ENCODE results near the gene RELCH.
"Not testable (repeated sequence)": the region's sequence is repeated elsewhere in the genome, so short reads cannot be mapped to it uniquely, and the experiment has no call there.

The RELCH gene

GRCh38 chr18:62186774-62187542 lies at the start of gene RELCH, which contains the start of gene PIGN:
RELCH (plus strand) TSS chr18:62187255; CDS start chr18:62187506, 251 bp downstream.
PIGN (minus strand) TSS chr18:62187056; CDS start chr18:62161353, 25,703 bp downstream.
- peaks cover 67% of the 10 kb centered on the region for H3K4me1 Mint-ChIP-seq (ENCODE audit: low read depth)
- H3K27me3 Mint-ChIP-seq: no peaks in the 10 kb centered on the region
- peaks cover 9% of the 10 kb centered on the region for H3K36me3 Mint-ChIP-seq
- no peaks in the 10 kb centered on the region for H3K9me3 Mint-ChIP-seq (ENCODE audit: low read depth)
- H3K4me3 Mint-ChIP-seq: peak within 1 kb of the TSS; percentile 100
- peak within 1 kb of the TSS; percentile 96 for H3K27ac Mint-ChIP-seq

GRCh38 chr18:62138461-62139235 lies 48.4 kb upstream of the RELCH start:
- H3K9me3 Mint-ChIP-seq (ENCODE audit: low read depth): no peaks in the 10 kb centered on the region
- no peaks in the 10 kb centered on the region for H3K4me1 Mint-ChIP-seq (ENCODE audit: low read depth)
- no peak overlapping the region for H3K27ac Mint-ChIP-seq
- H3K4me3 Mint-ChIP-seq: no peak overlapping the region
- peaks cover 3% of the 10 kb centered on the region for H3K36me3 Mint-ChIP-seq
- H3K27me3 Mint-ChIP-seq: no peaks in the 10 kb centered on the region

DNA sequence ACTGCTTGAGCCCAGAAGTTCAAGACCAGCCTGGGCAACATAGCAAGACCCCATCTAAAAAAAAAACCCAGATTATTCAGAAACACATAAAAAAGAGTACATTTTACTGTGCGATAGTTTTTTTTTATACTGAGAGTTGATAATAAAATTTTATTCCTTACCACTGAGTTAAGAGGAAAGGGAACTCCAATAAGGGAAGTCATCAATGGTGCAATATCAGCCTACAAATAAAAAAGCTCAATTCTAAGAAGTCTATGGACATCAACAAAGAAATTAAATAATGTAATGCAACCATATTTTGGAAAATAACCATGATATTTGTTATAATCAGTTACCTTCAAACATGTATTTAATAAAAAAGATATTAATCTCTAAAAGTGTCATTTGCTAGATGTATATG lies 46.8 kb upstream of the RELCH start:
- no peaks in the 10 kb centered on the region for H3K9me3 Mint-ChIP-seq (ENCODE audit: low read depth)
- no peak overlapping the region for H3K27ac Mint-ChIP-seq
- H3K36me3 Mint-ChIP-seq: peaks cover 6% of the 10 kb centered on the region
- H3K4me3 Mint-ChIP-seq: no peak overlapping the region
- H3K27me3 Mint-ChIP-seq: no peaks in the 10 kb centered on the region
- H3K4me1 Mint-ChIP-seq (ENCODE audit: low read depth): no peaks in the 10 kb centered on the region

GRCh38 chr18:62144338-62144737 lies 42.7 kb upstream of the RELCH start:
- Mint-ChIP-seq H3K4me1 (ENCODE audit: low read depth) (no peaks in the 10 kb centered on the region), H3K27ac (no peak overlapping the region), H3K36me3 (peaks cover 3% of the 10 kb centered on the region), H3K4me3 (no peak overlapping the region), H3K27me3 (no peaks in the 10 kb centered on the region), H3K9me3 (ENCODE audit: low read depth) (no peaks in the 10 kb centered on the region)

DNA sequence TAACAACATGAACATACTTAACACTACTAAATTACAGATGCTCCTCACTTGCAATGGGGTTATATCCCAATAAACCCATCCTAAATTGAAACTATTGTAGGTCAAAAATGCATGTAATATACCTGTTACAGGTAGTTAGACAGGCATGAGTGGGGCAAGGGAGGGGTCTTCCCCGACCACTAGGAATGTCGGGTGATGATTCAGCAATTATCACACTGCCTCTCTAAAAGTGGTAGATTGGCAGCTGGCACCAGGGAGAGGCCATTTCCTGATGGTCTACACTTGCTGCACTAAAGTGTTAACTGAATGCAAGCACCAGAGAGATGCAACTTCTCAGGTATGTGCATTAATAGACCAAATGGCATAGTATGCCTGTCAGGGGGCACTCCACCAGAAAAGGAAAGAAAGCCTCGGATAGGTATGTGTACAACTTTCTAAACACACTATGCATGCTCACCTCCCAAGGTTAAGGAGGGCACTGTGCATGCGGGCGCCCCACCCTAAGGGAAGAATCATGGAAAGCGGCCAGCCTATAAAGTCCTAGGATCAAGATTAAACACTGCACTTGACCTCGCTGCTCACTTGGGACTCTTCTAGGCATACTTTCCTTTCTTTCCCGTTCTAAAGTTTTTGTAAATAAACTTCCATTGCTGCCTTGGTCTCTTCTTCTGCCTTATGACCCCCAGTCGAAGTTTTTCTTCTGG lies 35.8 kb upstream of the RELCH start:
- Mint-ChIP-seq H3K27ac (no peak overlapping the region), H3K9me3 (ENCODE audit: low read depth) (no peaks in the 10 kb centered on the region), H3K4me3 (no peak overlapping the region), H3K4me1 (ENCODE audit: low read depth) (no peaks in the 10 kb centered on the region), H3K27me3 (no peaks in the 10 kb centered on the region), H3K36me3 (peaks cover 14% of the 10 kb centered on the region)

DNA sequence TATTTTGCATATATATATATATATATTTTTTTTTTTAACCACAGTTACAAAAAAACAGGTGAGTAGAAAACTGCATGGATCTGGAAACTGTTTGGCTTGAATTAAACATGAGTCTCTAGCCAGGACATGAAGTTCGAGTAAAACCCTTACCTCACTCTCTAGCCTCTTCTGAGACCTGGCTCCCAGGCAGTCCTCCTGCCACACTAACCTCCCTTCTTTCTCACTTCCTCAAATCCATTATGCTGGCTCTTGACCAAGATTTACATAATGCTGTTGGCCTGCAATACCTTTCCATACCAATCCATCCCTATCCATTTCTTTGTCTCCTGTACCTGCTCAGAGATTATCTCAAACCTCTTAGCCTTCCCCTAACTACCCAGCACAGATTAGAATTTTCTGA lies 34.2 kb upstream of the RELCH start:
- Mint-ChIP-seq H3K9me3 (ENCODE audit: low read depth) (no peaks in the 10 kb centered on the region), H3K4me3 (no peak overlapping the region), H3K27me3 (no peaks in the 10 kb centered on the region), H3K27ac (no peak overlapping the region), H3K4me1 (ENCODE audit: low read depth) (no peaks in the 10 kb centered on the region), H3K36me3 (peaks cover 22% of the 10 kb centered on the region)

GRCh38 chr18:62157843-62158242 lies 29.2 kb upstream of the RELCH start:
- Mint-ChIP-seq H3K27ac (no peak overlapping the region), H3K4me1 (ENCODE audit: low read depth) (no peaks in the 10 kb centered on the region), H3K36me3 (peaks cover 25% of the 10 kb centered on the region), H3K9me3 (ENCODE audit: low read depth) (no peaks in the 10 kb centered on the region), H3K27me3 (no peaks in the 10 kb centered on the region), H3K4me3 (no peak overlapping the region)

- H3K27ac Mint-ChIP-seq: no peak overlapping the region
- H3K36me3 Mint-ChIP-seq: peaks cover 26% of the 10 kb centered on the region
- no peaks in the 10 kb centered on the region for H3K27me3 Mint-ChIP-seq
- peaks cover 3% of the 10 kb centered on the region for H3K9me3 Mint-ChIP-seq (ENCODE audit: low read depth)
- no peak overlapping the region for H3K4me3 Mint-ChIP-seq
- H3K4me1 Mint-ChIP-seq (ENCODE audit: low read depth): peaks cover 7% of the 10 kb centered on the region
These were observed 22.7 kb upstream of the RELCH start for GRCh38 chr18:62164310-62164709.

DNA sequence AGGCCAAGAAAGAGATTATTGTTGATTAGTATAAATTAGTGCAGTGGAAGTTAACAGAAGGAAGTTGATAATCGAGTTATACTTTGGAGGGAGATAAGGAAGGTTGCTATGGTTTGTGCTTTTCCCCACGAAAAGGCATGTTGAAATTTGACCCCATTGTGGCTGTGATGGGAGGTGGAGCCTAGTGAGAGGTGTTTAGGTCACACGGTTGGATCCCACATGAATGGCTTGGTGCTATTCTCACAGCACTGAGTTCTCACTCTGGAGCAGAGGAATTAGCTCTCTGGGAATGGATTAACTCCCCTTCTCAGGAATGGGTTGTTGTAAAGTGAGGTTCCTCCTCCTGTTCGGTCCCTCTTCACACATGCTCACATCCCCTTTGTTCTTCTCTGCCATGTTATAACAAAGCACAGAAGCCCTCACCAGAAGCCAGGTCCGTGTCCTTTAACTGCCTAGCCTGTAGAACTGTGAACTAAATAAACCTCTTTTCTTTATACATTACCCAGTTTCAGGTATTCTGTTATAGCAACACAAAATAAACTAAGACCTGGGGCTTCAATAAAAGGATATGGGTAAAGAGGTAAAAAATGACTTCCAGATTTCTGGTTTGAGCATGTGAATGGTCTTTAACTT lies 22.1 kb upstream of the RELCH start:
- Mint-ChIP-seq H3K27me3 (no peaks in the 10 kb centered on the region), H3K36me3 (peaks cover 23% of the 10 kb centered on the region), H3K9me3 (ENCODE audit: low read depth) (peaks cover 3% of the 10 kb centered on the region), H3K27ac (no peak overlapping the region), H3K4me1 (ENCODE audit: low read depth) (peaks cover 7% of the 10 kb centered on the region), H3K4me3 (no peak overlapping the region)

DNA sequence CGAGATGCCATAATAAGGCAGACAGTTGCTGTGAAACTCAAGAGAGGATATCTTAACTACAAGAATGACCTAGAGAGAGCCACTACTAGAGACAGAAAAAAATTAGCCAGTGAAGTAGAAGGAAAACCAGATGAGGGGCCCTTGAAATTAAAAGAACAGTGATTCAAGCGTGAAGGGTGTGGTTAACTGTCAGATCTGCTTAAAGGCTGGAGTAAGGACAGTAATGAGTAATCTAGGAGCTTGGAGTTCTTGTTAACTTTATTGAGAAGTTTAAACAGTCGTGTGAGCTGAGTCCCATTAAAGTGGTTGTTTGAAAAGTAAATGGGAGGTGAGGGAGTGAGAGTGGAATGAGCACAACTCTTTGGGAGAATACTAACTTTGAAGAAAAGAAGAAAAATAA lies 21.5 kb upstream of the RELCH start:
- no peak overlapping the region for H3K4me3 Mint-ChIP-seq
- H3K4me1 Mint-ChIP-seq (ENCODE audit: low read depth): peaks cover 7% of the 10 kb centered on the region
- peaks cover 3% of the 10 kb centered on the region for H3K9me3 Mint-ChIP-seq (ENCODE audit: low read depth)
- peaks cover 23% of the 10 kb centered on the region for H3K36me3 Mint-ChIP-seq
- no peaks in the 10 kb centered on the region for H3K27me3 Mint-ChIP-seq
- no peak overlapping the region for H3K27ac Mint-ChIP-seq

DNA sequence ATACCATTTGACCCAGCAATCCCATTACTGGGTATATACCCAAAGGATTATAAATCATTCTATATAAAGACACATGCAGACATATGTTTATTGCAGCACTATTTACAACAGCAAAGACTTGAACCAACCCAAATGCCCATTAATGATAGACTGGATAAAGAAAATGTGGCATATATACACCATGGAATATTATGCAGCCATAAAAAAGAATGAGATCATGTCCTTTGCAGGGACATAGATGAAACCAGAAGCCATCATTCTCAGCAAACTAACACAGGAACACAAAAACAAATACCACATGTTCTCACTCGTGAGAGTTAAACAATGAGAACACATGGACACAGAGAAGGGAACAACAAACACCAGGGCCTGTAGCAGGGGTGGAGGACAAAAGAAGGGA lies 20.5 kb upstream of the RELCH start:
- H3K9me3 Mint-ChIP-seq (ENCODE audit: low read depth); H3K27ac Mint-ChIP-seq; H3K4me1 Mint-ChIP-seq (ENCODE audit: low read depth); H3K4me3 Mint-ChIP-seq; H3K27me3 Mint-ChIP-seq: not testable (repeated sequence)
- peaks cover 20% of the 10 kb centered on the region for H3K36me3 Mint-ChIP-seq

- Mint-ChIP-seq H3K4me1 (ENCODE audit: low read depth) (no peaks in the 10 kb centered on the region), H3K4me3 (no peak overlapping the region), H3K9me3 (ENCODE audit: low read depth) (no peaks in the 10 kb centered on the region), H3K27ac (no peak overlapping the region), H3K36me3 (peaks cover 14% of the 10 kb centered on the region), H3K27me3 (no peaks in the 10 kb centered on the region)
These were observed 16.2 kb upstream of the RELCH start for GRCh38 chr18:62170857-62171256.

- Mint-ChIP-seq H3K27me3 (no peaks in the 10 kb centered on the region), H3K4me3 (no peak overlapping the region), H3K36me3 (peaks cover 8% of the 10 kb centered on the region), H3K4me1 (ENCODE audit: low read depth) (peaks cover 3% of the 10 kb centered on the region), H3K9me3 (ENCODE audit: low read depth) (no peaks in the 10 kb centered on the region), H3K27ac (no peak overlapping the region)
These were observed 14.8 kb upstream of the RELCH start for GRCh38 chr18:62172298-62172697.

GRCh38 chr18:62175521-62175920 lies 11.5 kb upstream of the RELCH start:
- Mint-ChIP-seq H3K27me3 (no peaks in the 10 kb centered on the region), H3K4me1 (ENCODE audit: low read depth) (peaks cover 12% of the 10 kb centered on the region), H3K4me3 (no peak overlapping the region), H3K36me3 (peaks cover 9% of the 10 kb centered on the region), H3K9me3 (ENCODE audit: low read depth) (no peaks in the 10 kb centered on the region), H3K27ac (no peak overlapping the region)

GRCh38 chr18:62177271-62177670 lies 9.8 kb upstream of the RELCH start:
- Mint-ChIP-seq H3K9me3 (ENCODE audit: low read depth) (no peaks in the 10 kb centered on the region), H3K4me1 (ENCODE audit: low read depth) (peaks cover 12% of the 10 kb centered on the region), H3K27me3 (no peaks in the 10 kb centered on the region), H3K36me3 (peaks cover 9% of the 10 kb centered on the region), H3K27ac (no peak overlapping the region), H3K4me3 (no peak overlapping the region)

Measured in activated naive CD8-positive, alpha-beta T cell (primary cell).